ENCODE data around the gene MYLK.
"Not testable (repeated sequence)": the region's sequence is repeated elsewhere in the genome, so short reads cannot be mapped to it uniquely, and the experiment has no call there.

MYLK gene

DNA sequence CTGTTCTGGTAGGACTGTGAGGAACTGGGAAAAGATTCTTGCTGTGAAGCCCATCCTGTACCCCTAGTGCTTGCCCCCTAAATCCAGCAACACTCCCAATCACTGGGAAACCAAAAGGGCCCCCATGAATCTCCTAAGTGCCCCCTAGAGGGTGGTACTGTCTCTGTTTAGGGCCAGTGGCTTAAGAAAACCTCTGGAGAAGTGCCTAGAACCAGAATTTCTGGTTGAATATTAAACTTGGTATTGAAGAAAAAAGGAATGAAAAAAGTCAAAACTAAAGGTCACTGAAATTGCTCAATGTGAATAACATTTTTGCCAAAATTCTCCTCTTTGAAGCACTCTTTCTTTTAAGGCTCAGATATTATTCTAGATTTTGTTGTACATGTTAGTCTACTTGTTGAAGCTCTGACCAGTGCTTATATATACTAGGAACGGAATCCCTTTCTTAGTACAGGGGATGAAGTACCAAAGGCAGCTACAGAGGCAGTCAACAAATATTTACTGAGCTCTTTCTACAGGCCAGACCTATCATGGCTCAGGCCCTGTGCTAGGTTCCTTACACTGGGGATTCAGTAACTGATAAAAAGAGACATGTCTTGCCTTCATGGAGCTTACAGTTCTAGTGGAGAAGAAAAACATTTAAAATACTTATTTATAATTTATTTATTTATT lies 138.8 kb downstream of the MYLK start:
- DNase-seq (ENCODE audit: low spot score) = no peak

DNA sequence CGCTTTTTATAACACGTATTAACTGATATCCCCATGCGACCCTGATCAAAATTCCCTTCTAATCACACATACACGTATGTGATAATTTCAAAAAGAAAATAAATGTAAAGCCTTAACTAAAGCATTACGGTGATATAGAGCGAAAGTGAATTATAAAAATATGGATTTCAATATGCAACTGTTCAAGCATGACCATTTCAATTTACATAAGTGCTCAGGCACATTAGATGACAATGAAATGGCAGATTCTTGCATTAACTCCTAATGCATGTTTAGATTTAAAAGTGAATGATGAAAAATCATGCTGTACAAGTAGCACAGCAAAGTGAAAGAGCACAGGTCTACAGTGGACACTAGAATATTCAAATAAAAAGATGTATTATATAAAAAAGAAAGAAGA lies 140.1 kb downstream of the MYLK start:
- no peak for DNase-seq (ENCODE audit: low spot score)

DNA sequence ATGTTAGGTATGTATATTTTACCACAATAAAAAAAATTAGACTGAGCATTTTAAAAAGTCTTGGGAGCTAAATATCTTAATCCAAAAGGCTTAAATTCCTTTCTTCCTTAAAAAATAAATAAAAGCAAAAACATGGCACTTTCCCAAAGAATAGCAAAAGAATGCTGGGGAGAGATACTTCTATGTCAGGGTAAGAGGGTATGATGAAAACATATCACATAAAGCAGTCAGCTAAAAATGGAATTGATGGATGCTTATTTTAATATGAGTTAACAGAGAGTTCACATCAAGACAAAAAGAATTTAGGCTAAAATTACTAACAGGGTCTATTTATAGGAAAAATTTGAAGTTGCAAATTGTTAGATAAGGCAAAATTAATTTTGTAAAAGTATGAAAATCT lies 141.0 kb downstream of the MYLK start:
- DNase-seq (ENCODE audit: low spot score) = no peak

DNA sequence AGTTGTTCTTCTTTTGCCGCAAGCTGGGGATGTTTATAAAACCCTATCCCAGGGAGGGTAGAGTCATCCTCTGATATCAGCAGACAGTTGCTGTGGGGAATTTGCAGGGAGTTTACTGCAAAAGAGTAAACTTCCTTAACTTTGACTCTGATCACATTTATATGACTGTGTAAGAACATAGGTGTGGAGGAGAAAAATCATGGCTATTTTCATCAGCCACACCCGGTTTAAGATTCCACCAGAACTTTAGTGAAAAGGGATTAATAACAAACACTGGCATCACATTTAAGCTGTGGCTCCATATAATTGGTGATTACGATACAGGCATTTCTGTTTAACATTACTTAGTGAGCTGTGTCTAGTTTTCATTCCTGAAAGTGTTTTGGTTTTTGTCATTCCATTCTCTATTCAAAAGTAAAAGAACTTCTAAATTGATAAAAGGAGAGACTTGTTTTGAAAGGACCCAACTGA lies 143.1 kb downstream of the MYLK start:
- no peak for DNase-seq (ENCODE audit: low spot score)

DNA sequence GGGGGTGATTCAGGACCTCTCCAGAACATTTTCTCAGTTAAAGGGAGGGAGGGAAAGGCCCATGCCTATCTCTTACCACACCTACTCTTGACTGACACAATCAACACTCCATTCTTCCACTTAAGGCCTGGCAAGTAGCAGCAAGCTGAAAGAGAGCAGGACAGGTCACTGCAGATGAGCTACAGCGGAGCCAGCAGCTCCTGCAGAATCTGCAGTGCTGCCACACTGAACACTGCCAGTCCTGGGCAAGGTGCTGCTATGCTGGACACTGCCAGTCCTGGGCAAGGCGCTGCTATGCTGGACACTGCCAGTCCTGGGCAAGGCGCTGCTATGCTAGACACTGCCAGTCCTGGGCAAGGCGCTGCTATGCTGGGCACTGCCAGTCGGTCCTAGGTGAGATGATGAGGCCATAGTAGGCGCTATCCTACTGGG lies 143.7 kb downstream of the MYLK start:
- DNase-seq (ENCODE audit: low spot score) = no peak

DNA sequence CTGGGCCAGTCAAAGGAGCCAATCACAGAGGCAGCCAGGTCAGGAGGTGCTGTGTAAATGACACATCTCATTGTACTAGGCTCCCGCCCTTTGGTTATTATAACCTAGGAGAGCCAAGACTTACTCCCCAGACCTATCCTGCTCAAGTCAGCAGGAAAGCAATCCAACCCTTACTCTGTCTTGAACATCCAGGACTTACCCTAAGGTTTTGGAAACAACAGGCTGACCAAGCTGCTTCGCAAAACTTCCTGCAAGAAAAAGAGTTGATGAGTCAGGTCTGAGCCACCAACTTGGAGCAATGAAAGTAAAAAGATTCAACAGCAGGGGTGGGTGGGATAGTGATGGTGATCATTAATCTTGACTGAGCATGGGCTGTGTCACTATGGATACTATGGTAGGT lies 144.4 kb downstream of the MYLK start:
- DNase-seq (ENCODE audit: low spot score) = no peak

DNA sequence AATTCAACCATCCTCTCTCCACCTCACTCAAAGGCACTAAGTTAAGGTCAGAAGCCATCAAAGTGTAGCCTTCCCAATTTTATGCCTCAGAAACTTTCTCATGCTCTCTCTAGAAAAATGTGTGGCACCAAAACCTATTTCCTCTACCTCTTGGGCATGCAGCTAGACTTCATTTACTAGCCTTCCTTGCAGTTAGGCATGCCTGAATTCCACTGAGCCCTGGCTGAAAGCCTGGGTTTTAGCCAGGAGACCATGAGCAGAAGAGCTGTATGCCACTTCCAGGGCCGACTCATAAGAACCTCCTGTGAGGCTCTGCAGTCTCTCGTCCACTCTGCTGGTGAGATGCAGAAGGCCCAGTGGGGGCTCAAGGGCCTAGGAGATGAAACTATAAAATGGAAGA lies 145.0 kb downstream of the MYLK start:
- no peak for DNase-seq (ENCODE audit: low spot score)

DNA sequence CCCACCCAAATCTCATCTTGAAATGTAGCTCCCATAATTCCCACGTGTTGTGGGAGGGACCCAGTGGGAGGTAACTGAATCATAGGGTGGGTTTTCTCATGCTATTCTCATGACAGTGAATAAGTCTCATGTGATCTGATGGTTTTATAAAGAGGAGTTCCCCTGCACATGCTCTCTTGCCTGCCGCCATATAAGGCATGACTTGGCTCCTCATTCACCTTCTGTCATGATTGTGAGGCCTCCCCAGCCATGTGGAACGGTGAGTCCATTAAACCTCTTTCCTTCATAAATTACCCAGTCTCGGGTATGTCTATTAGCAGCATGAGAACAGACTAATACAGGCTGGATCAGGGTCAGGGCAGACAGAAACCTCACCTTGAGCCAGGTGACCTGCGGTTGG lies 145.6 kb downstream of the MYLK start:
- not testable (repeated sequence) for DNase-seq (ENCODE audit: low spot score)

DNA sequence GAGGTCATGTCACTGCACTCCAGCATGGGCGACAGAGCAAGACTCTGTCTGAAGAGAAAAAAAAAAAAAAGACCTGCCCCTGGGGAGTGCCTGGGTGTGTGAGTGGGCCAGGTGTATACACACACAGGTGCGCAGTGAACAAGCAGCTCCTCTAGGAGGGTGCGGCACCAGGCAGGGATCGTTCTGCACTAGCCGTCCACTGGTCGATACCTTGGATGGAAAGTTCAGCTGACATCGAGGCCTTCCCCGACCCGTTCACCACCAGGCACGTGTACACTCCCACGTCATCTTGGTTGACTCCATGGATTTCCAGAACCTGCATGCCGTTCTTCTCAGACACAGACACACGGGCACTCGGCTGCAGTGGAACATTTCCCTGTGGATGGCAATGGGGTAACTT lies 147.0 kb downstream of the MYLK start:
- no peak for DNase-seq (ENCODE audit: low spot score)

DNA sequence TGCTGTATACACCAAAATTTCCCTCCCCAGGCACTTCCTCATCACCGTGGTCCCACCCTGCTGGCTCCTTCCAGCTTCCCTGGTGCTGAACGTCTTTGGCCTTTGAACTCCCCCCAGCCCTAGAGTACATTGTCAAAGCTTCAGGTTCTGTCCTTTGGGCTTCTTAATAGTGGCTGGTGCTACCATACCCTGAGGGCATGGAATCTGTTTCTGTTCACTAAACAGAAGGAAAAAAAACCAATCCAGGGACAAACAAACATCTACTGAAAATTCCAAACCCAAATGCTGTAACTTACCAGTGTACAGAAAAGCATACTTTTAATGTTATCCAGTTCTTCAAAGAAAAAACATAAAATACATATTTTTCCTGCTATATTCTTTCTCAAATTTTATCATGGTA lies 148.7 kb downstream of the MYLK start:
- no peak for DNase-seq (ENCODE audit: low spot score)

DNA sequence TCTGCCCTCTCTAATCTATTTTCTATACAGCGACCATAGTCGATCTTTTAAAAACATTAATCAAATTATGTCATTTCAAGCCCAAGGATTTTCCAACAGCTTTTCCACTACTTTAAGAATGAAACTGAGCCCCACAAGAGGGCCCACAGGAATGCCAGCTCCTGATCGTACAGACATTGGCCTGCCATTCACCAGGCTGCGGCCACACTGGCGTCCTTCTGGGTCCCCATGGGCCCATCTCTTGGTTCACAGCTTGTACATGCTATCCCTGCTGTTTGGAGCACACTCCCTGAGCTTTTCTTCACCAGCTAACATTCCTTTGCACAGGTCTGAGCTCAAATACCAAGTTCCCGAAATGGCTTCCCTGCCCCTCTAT lies 149.6 kb downstream of the MYLK start:
- no peak for DNase-seq (ENCODE audit: low spot score)

DNA sequence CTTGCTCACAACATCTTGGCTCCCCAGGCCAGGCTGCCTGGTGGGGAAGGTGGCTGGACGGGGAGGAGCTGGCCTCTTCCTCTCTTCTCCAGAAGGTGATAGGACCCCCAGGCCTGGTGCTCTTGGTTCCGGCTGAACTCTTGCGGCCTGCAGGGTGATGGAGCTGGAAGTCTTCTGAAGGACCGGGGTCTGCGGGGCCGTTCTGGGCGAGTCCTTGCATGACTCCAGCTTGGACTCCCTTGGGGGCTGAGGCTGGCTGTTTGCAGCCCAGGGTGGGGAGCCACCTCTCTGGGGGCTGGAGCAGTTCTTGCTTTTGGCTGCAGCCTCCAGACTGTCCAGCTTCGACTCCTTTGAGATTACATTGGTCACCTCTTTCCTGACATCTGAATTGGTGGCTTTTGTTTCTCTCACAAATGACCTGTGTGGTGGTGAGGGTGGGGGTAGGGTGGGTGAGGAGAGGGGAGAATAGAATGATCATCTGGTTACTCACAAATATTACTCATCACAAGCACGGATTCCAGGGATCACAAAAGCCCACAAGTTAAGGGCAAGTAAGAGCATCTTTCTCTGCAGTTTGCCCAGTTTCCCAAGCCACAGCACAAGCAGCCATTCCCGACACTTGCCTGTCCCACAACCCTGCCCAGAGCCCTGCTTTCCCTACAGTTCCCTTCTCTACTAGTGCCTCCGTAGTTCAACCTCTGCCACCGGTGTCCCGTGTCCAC lies 150.2 kb downstream of the MYLK start:
- no peak for DNase-seq (ENCODE audit: low spot score)

DNA sequence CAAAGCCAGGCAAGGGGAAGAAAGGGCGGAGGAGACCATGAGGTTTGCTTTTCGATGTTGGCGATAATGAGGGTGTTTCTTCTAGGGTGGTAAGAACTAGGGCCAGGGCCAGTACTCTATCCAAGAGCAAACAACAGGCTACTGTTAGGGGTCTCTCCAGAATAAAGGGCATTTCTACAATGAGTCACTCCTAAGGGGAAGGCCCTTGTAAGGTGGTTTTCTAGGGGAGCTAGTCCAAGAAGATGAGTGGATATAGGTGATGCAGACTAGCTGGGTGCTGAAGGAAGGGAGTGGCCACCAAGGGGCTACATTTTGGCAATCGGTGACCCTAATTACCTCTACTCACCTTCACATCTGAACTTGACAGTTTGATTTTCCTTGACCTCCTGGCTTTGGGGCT lies 150.8 kb downstream of the MYLK start:
- no peak for DNase-seq (ENCODE audit: low spot score)

DNA sequence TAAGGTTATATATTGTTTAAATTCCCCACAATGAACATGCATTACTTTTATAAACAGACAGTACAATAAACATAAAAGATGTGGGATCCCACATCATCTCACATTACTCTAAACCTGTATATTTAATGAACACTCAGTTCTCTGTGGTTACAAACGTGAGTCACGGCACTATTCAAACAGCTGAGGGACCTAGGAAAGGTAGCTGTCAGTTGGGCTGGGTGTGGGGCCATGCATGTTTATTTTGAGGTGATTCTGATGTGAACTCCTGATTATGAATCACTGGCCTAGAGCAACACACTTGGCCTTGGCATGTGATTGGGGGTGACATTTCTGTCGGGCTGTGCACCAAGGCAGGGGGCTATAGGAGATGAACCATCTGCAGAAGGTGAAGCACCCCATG lies 151.7 kb downstream of the MYLK start:
- no peak for DNase-seq (ENCODE audit: low spot score)

DNA sequence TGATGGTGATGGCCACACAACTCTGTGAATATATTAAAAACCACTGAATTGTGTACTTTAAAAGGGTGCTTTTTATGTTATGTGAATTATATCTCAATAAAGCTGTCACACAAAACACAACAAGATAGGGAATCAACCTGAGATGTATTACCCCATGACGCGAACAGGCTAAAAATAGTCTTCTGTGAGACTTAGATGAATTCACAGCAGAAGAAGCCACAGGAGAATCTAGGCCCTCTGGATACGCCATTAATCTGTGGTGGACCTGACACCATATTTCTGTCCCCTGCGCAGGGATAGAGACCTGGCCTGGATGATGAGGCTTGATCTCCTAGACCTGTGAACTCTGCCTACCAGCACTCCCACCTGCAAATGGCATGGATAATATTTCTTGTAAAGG lies 153.3 kb downstream of the MYLK start:
- no peak for DNase-seq (ENCODE audit: low spot score)

DNA sequence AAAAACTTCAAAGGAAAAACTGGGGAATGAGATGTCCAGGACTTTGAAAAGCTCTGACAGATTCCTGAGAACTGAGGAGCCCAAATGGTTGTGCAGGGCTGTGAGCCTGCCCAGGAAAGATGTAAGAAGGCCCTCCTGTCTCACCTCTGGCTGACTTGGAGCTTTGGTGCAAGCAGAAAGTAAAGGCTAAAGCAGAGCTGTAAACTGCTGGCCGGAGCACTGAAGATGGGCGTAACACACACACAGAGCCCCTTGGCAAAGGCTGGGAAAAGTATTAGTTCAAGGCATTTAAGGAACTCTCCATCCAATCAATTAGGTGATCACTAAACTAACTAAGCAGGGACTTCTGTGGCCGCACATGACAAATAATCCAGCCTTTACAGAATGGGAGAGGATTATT lies 155.1 kb downstream of the MYLK start:
- DNase-seq (ENCODE audit: low spot score) = no peak

DNA sequence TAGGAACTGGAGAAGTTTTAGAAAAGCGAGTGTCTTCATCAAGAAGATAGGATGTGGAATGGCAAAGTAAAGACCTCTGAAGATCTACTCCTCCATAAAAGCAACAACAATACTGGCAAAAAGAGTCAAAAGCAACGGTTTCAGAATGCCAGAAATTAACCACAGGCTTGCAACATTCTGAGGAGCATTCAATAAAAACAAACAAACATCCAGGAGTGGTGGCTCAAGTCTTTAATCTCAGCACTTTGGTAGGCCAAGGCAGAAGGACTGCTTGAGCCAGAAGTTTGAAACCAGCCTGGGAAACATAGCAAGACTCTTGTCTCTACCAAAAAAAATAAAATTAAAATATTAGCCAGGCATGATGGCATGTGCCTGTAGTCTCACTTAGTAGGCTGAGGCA lies 156.1 kb downstream of the MYLK start:
- no peak for DNase-seq (ENCODE audit: low spot score)

DNA sequence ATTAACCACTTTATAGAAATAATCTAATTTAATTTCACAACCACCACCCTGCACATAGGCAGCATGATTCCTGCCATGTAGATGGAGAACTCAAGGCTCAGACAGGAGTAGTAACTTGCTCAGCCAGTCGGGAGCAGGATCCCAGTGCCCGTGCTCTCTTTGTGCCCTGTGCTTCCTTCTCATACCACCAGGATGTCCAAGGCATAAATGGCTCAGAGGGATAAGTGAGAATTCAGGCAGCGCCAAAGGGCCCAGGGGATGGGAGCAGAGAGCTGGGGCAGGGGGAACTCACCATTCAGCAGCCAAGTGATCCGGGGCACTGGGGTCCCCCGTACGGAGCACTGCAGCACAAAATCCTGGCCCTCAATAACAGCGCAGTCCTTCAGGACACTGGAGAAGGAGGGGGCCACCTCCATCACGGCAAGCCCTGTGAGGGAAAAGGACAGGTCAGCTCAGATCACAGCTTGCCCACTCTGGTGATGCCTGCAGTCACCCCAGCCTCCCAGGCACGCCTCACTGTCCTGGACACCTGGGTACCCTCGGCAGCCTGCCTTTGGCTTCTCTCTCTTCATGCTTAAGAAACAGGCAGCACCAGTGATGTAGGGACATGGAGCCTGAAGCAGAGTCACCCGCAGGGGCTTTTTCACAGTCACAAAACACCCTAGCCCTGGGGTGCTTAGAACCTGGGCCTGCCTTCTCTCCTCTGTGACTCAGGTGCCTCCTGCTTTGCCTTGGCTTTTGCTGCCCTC lies 158.3 kb downstream of the MYLK start:
- no peak for DNase-seq (ENCODE audit: low spot score)

DNA sequence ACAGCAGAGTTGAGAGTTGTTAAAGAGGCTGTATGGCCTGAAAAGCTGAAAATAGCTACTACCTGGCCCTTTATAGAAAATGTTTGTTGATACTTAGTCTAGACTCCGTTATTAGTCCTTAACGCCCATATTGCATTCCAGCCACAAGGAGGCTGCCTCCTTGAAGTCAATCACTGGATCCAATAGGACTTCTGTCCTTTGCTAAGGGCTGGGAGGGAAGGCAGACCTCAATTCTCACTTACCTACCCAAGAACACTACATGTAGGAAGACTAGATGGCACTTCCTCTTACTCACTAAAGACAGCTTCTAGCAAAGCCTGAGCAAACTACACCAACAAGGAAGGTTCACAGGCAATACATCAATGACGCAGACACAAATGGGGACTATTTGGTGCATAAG lies 159.8 kb downstream of the MYLK start:
- DNase-seq (ENCODE audit: low spot score) = no peak

DNA sequence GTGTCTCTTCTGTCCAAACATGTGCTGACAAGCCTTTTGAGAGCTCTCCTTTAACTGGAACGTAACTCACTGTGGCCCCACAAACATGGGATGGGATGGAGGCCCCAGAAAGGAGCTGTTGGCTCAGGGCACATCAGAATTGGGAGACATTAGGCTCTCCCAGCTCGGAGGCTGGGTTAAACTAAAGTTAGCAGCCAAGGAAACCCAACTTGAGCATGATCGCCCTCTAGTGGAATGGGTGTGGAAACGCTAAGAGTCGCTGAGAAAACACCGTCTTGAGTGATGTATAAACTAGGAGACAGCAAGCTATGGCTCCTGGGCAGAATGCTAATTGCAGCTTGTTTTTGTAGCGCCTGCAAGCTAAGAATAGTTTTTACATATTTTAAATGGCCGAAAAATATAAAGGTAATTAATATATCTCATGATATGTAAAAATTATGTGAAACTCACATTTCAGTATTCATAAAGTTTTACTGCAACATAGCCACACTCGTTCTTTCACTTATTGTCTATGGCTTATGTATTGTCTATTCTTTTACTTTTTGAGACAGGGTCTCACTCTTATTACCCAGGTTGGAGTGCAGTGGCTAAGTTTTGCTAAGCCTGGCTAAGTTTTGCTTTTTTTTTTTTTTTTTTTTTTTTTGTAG lies 160.5 kb downstream of the MYLK start:
- DNase-seq (ENCODE audit: low spot score) = peak; percentile 65

DNA sequence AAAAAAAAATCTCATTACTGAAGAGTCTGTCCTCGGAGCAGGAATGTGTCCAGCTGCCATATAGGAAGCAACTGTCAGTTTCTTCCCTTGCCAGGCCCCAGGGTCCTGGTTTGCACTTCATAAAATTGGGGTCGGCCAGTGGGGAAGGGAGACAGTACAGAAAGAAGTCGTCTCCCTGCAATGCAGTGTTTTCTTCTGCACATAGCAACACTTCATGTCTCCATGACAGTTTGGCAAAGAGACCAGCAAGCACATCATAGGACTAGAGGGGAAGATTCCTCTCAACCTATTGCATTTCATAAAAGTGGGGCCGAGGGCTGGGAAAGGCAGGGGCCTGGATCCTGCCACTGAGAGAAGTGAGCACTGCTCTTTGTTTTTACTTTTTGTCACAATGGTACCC lies 161.1 kb downstream of the MYLK start:
- no peak for DNase-seq (ENCODE audit: low spot score)

DNA sequence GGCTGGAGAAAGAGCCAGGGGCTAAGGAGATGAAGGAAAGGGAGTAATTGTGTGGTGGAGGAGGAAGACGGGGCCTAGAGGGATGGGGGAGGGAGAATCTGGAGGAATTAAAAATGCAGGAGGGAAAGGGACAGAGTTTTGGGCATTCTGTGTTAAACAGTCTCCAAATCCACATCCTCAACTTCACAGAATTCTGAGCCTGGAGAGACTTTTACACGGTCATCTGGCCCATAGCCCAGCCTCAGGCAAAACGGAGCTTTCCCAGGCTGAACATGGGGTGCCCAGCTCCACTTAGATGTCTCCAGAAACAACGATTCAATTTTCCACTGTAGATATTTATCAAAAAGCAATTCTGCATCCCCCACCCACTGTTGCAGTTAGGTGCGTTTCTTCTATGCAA lies 161.7 kb downstream of the MYLK start:
- DNase-seq (ENCODE audit: low spot score) = no peak

DNA sequence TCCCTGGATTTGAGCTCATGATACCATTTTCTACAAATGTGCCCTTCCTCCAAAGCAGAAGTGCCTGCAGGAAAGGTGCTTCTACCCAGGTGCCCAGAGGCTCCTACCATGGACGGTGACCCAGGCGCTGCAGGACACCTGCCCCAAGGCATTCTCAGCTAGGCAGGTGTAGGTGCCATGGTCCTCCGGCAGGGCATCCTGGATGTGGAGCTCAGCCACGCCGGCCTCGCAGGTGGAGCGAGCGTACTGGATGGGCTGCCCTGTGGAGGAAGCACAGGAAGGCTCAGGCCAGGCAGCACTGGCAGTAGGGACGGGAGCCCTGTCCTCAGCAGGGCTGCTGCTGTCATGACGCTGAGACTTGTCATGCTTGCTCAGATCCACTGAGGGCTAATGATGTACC lies 162.1 kb downstream of the MYLK start:
- DNase-seq (ENCODE audit: low spot score) = no peak

Measured in germinal center (tissue), 1 donor.